ENCODE measurements around the gene RRAS2. TPM values are rescaled to one million over a fixed set of nuclear protein-coding genes. Genes with fewer than 3 reads are reported as not detected.

Gene RRAS2
- total and polyA plus RNA-seq, 10 of the 15 experiments (the other 5 are each of a cell fraction or from before 2014, with no cell fraction given), result 26.9 to 72.4 (median 45.4) TPM

DNA sequence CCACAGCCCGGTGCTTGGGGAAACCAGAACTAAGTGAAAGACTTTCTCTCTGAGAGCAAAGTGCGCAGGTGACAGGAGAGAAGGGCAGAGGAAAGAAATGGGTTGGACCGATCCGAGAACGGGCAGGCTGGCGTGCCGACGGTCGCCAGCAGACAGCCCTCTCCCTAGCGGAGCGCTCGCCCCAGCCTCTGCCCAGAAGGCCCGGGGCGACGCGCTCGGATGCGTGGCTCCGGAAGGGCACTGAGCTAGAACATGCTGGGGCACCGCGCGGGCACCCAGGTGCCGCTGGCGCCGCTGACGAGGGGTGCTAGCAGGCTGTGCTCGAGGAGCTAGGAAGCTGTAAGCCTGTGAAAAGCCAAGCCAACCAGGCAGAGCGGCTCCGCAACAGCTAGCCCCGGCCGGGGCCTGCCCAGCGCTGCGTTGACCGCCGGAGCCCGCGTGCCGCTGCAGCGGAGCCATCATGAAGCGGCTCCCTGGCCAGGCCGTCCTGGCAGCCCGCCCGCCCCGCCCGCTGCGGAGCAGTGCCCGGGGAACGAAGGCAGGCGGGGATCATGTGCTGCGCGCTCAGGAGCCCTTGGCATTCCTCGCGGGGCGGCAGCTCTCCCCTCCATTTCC, 22.1 kb upstream of the RRAS2 start:
- no peak for FAIRE-seq
- SMC1A ChIA-PET (ENCODE audit: uncharacterized antibody, unreplicated experiment), result interaction anchor here (1.2 to 1.4 kb wide), 2 partner anchors 32 to 76 kb away, joined by 3 to 7 read pairs; no protein-coding TSS in a partner anchor
- peak overlapping the region; percentile 76 for H2AFZ ChIP-seq (ENCODE audit: control insufficient read depth, low read depth, low read length)

DNA sequence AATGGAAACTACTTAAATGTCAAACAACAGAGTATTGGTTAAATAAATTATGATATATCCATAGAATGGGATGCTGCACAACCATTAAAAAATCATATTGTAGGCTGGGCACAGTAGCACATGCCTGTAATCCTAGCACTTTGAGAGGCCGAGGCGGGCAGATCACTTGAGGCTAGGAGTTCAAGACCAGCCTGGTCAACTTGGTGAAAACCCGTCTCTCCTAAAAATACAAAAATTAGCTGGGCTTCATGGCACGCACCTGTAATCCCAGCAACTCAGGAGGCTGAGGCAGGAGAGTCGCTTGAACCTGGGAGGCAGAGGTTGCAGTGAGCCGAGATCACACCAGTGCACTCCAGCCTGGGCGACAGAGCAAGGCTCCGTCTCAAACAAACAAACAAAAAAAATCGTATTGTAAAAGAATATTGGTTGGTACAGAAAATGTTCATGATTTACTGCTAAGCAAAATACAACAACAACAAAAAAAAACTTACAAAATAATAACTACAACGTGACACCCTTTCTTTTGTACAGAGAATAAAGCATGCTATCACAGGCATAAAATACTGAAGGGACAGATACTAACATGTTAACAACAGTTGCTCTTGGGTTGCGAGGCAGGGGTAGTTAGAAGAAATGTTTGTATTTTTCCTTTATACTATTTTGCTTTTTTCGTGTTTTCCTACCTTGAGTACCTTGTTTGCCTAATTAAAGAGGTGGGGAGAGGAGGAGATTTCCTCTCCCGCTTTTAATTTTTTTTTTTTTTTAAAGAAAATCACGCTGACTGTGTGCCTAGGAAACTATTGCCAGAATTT, 21.3 kb upstream of the RRAS2 start:
- no peaks in the 10 kb centered on the region; the same call in 1 of the 2 replicates for H3K4me1 ChIP-seq (ENCODE audit: control insufficient read depth, insufficient read depth, low read length)
- H3K9ac ChIP-seq (ENCODE audit: control insufficient read depth, insufficient read depth, low read length), result peak overlapping the region; percentile 56; the same call in 1 of the 2 replicates
- H3K27ac ChIP-seq (ENCODE audit: control insufficient read depth, insufficient read depth), result no peak overlapping the region
- no peak for ATAC-seq
- in situ Hi-C loops (cut with MboI) (no loop called here), intact Hi-C loops (cut with micrococcal nuclease; ENCODE audit: unreplicated experiment) (no loop called here)
- no peaks in the 10 kb centered on the region for H4K20me1 ChIP-seq (ENCODE audit: control insufficient read depth, insufficient read depth)
- RAD21 ChIA-PET (ENCODE audit: unreplicated experiment), result interaction anchor here (1.0 to 2.2 kb wide), 3 partner anchors 38 to 80 kb away, joined by 3 to 4 read pairs (median 4); no protein-coding TSS in a partner anchor
- no peaks in the 10 kb centered on the region for H3K36me3 ChIP-seq (ENCODE audit: control insufficient read depth in 2 of 2, insufficient read depth in 2 of 2, low read length in 1 of 2)
- no peaks in the 10 kb centered on the region for H3K9me3 ChIP-seq (replicated peaks; ENCODE audit: control insufficient read depth, insufficient read depth, low read length)
- SMC1A ChIA-PET (ENCODE audit: uncharacterized antibody, unreplicated experiment), result interaction anchor here (3.2 kb wide), 1 partner anchor 79 kb away, joined by 16 read pairs; no protein-coding TSS in a partner anchor
- H3K4me3 ChIP-seq, result peak overlapping the region; percentile 86; the same call in 1 of the 2 replicates
- POLR2A ChIA-PET, result no interaction called here
- FAIRE-seq, result no peak
- H3K27me3 ChIP-seq (replicated peaks in 1 of 2; ENCODE audit: control insufficient read depth in 2 of 2, insufficient read depth in 2 of 2, low read length in 1 of 2), result no peaks in the 10 kb centered on the region; a peak in 1 of 4 replicates
- BruUV-seq (replicated peaks), result no TSS peak
- DNase-seq (ENCODE audit: low read depth, low spot score), result no peak
- H3K4me2 ChIP-seq (ENCODE audit: control insufficient read depth, insufficient read depth), result peak overlapping the region; percentile 85
- CTCF ChIA-PET, result interaction anchor here (1.3 to 4.3 kb wide), 2 partner anchors 39 to 79 kb away, joined by 4 to 17 read pairs; no protein-coding TSS in a partner anchor
- 61% methylated on average over 14 of the region's 14 CpGs for WGBS (ENCODE audit: insufficient coverage, insufficient replicate concordance, low lambda C conversion rate, missing lambda C conversion rate)
- no peak overlapping the region for H2AFZ ChIP-seq (ENCODE audit: control insufficient read depth, low read depth, low read length)
- no peaks in the 10 kb centered on the region for H3K79me2 ChIP-seq (ENCODE audit: control insufficient read depth, insufficient read depth, low read length)
- TF ChIP-seq KLF5 (IDR thresholded peaks at IDR 0.05; ENCODE audit: partially characterized antibody), result no peak
- no peak for TF ChIP-seq ZBED1 (IDR thresholded peaks at IDR 0.05; ENCODE audit: borderline replicate concordance)
- TF ChIP-seq TBL1XR1 (IDR thresholded peaks at IDR 0.05; ENCODE audit: low read depth, low read length), result no peak
- no peak for TF ChIP-seq EZH2 (IDR thresholded peaks at IDR 0.05; ENCODE audit: borderline replicate concordance, control insufficient read depth, low read depth, low read length)
- TF ChIP-seq ATF3 (IDR thresholded peaks at IDR 0.05; ENCODE audit: borderline replicate concordance, extremely low read depth, low read depth, low read length), result no peak
- no peak for TF ChIP-seq CTCF (IDR thresholded peaks at IDR 0.05 in 2 of 3, conservative IDR thresholded peaks at IDR 0.05 in 1 of 3; ENCODE audit: control insufficient read depth in 2 of 3, extremely low read depth in 1 of 3, insufficient read depth in 1 of 3, low read depth in 3 of 3, low read length in 3 of 3)
- no peak for TF ChIP-seq CBFB (IDR thresholded peaks at IDR 0.05; ENCODE audit: low read depth)
- TF ChIP-seq IKZF2 (IDR thresholded peaks at IDR 0.05), result no peak
- no peak for TF ChIP-seq STAT1 (conservative IDR thresholded peaks at IDR 0.05)

More for the DNA sequence above, 22.1 kb upstream of the RRAS2 start:
- H3K4me3 ChIP-seq, result peak overlapping the region; percentile 86
- POLR2A ChIA-PET, result no interaction called here
- RAD21 ChIA-PET (ENCODE audit: unreplicated experiment), result interaction anchor here (1.2 to 2.2 kb wide), 2 partner anchors 69 to 81 kb away, joined by 4 read pairs; no protein-coding TSS in a partner anchor
- peak overlapping the region; percentile 56 for H3K9ac ChIP-seq (ENCODE audit: control insufficient read depth, insufficient read depth, low read length)
- peak; percentile 94 for ATAC-seq
- WGBS (ENCODE audit: insufficient coverage, insufficient replicate concordance, low lambda C conversion rate, missing lambda C conversion rate), result 2% methylated on average over 45 of the region's 54 CpGs
- intact Hi-C loops (cut with micrococcal nuclease; ENCODE audit: unreplicated experiment) (no loop called here), in situ Hi-C loops (cut with MboI) (no loop called here)
- TF ChIP-seq GATAD2B (conservative IDR thresholded peaks at IDR 0.05; ENCODE audit: low read depth), result peak; percentile 49; the same call in 1 of the 2 replicates
- 0 out of 2 replicates have a peak, but pooled peaks have one; percentile 20 for TF ChIP-seq IKZF1 (conservative IDR thresholded peaks at IDR 0.05)
- peak in 1 of 2 experiments; percentile 18; a peak in 1 of 4 replicates for TF ChIP-seq BHLHE40 (IDR thresholded peaks at IDR 0.05; ENCODE audit: borderline replicate concordance in 1 of 2, low read depth in 2 of 2, low read length in 1 of 2)
- 0 out of 2 replicates have a peak, but pooled peaks have one; percentile 12 for TF ChIP-seq TCF12 (IDR thresholded peaks at IDR 0.05; ENCODE audit: low read depth, low read length)
- no peak for TF ChIP-seq CHD4 (IDR thresholded peaks at IDR 0.05)
- no peaks in the 10 kb centered on the region for H4K20me1 ChIP-seq (ENCODE audit: control insufficient read depth, insufficient read depth)
- no peaks in the 10 kb centered on the region for H3K79me2 ChIP-seq (ENCODE audit: control insufficient read depth, insufficient read depth, low read length)
- no peaks in the 10 kb centered on the region for H3K4me1 ChIP-seq (ENCODE audit: control insufficient read depth, insufficient read depth, low read length)
- no peak overlapping the region for H3K27ac ChIP-seq (ENCODE audit: control insufficient read depth, insufficient read depth)
- DNase-seq (ENCODE audit: low read depth, low spot score), result no peak
- no peaks in the 10 kb centered on the region for H3K9me3 ChIP-seq (replicated peaks; ENCODE audit: control insufficient read depth, insufficient read depth, low read length)
- CTCF ChIA-PET, result interaction anchor here (0.6 to 1.4 kb wide), 2 partner anchors 38 to 74 kb away, joined by 3 read pairs; no protein-coding TSS in a partner anchor
- no peaks in the 10 kb centered on the region for H3K36me3 ChIP-seq (ENCODE audit: control insufficient read depth in 2 of 2, insufficient read depth in 2 of 2, low read length in 1 of 2)
- H3K4me2 ChIP-seq (ENCODE audit: control insufficient read depth, insufficient read depth), result peak overlapping the region; percentile 85
- no peaks in the 10 kb centered on the region; a peak in 1 of 4 replicates for H3K27me3 ChIP-seq (replicated peaks in 1 of 2; ENCODE audit: control insufficient read depth in 2 of 2, insufficient read depth in 2 of 2, low read length in 1 of 2)
- BruUV-seq (replicated peaks), result no TSS peak
